Adipocyte (in vitro differentiated cells): ENCODE measurements around the gene RAB4B.
"Not testable (repeated sequence)": the region's sequence is repeated elsewhere in the genome, so short reads cannot be mapped to it uniquely, and the experiment has no call there.

Experiments used
- DNase-seq: peaks from one replicate; pipeline ENCODE4 v3.0.0-alpha.2; 2015; ENCODE audit warnings: low read depth
- H3K27me3 ChIP-seq: replicated peaks from 2 replicates; pipeline ENCODE4 v1.7.0; 2013; ENCODE audit warnings: mild to moderate bottlenecking, low read length, moderate library complexity; ENCODE audit not compliant: control insufficient read depth, insufficient read depth
- H3K36me3 ChIP-seq: 2 replicates; pipeline ENCODE4 v1.7.0; 2013; ENCODE audit warnings: low read length, mild to moderate bottlenecking, moderate library complexity; ENCODE audit not compliant: control insufficient read depth, insufficient read depth, severe bottlenecking
- H3K4me1 ChIP-seq: 2 replicates; pipeline ENCODE4 v1.7.0; 2013; ENCODE audit warnings: mild to moderate bottlenecking, low read length, moderate library complexity; ENCODE audit not compliant: control insufficient read depth, insufficient read depth
- H3K4me3 ChIP-seq: 2 replicates; pipeline ENCODE4 v1.7.0; 2013; ENCODE audit warnings: mild to moderate bottlenecking, low read length, moderate library complexity
- H3K9ac ChIP-seq: 2 replicates; pipeline ENCODE4 v1.7.0; 2013; ENCODE audit warnings: mild to moderate bottlenecking, low read length, moderate library complexity
- H3K9me3 ChIP-seq: 2 replicates; pipeline ENCODE4 v1.7.0; 2013; ENCODE audit warnings: mild to moderate bottlenecking, low read length, moderate library complexity; ENCODE audit not compliant: control insufficient read depth

RAB4B gene

DNA sequence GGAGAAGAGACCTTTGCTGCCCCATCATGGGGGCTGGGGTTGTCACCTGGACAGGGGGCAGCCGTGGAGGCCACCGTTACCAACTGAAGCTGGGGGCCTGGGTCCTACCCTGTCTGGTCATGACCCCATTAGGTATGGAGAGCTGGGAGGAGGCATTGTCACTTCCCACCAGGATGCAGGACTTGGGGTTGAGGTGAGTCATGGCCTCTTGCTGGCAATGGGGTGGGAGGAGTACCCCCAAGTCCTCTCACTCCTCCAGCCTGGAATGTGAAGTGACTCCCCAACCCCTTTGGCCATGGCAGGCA is 29.9 kb downstream of the RAB4B start:
- no peak for DNase-seq
- H3K27me3 ChIP-seq, result no peaks in the 10 kb centered on the region
- H3K9me3 ChIP-seq, result no peaks in the 10 kb centered on the region
- no peak overlapping the region for H3K4me3 ChIP-seq
- peaks cover 53% of the 10 kb centered on the region for H3K36me3 ChIP-seq
- H3K4me1 ChIP-seq, result peaks cover 49% of the 10 kb centered on the region
- H3K9ac ChIP-seq, result no peak overlapping the region

- Histone ChIP-seq H3K9me3 (no peaks in the 10 kb centered on the region), H3K36me3 (peaks cover 48% of the 10 kb centered on the region), H3K4me3 (no peak overlapping the region), H3K9ac (no peak overlapping the region), H3K27me3 (no peaks in the 10 kb centered on the region), H3K4me1 (peaks cover 46% of the 10 kb centered on the region)
- DNase-seq, result no peak
Measured at GRCh38 chr19:40808497-40808896, 30.4 kb downstream of the RAB4B start.

DNA sequence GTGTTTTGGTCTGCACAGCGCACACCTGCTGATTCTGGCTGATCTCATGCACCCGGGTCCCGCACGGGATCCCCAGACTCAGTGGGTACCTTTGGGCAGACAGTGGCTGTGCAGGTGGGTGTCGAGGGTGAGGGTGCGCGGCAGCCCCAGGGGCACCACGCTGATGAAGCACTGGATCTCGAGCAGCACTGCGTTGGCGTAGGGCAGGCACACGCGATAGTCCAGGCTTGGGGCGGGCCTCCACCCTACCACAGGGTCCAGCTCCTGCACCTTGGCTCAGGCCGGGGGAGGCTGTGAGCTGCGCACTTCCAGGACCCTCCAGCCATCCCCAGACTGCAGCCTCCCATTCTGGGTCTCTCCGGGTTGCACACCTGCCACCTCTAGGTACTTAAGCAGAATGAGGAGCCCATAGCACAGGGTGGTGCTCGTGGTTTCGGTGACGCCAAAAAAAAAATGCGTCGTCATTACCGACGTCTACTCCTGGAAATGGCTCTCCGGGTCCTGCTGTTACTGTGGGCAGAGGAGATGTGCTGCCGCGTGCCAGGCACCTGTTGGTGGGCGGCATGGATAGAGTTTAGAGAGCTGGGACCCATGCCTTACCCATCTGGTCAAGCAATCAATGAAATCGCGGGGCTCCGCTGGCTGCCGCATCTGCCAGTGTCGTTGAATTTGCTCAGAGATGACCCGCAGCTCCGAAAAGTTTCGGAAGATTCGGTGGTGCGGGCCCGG is 31.5 kb downstream of the RAB4B start:
- Histone ChIP-seq H3K27me3 (no peaks in the 10 kb centered on the region), H3K4me1 (peaks cover 37% of the 10 kb centered on the region), H3K4me3 (peak overlapping the region; percentile 69), H3K9ac (peak overlapping the region; percentile 69), H3K36me3 (peaks cover 38% of the 10 kb centered on the region), H3K9me3 (no peaks in the 10 kb centered on the region)
- no peak for DNase-seq

DNA sequence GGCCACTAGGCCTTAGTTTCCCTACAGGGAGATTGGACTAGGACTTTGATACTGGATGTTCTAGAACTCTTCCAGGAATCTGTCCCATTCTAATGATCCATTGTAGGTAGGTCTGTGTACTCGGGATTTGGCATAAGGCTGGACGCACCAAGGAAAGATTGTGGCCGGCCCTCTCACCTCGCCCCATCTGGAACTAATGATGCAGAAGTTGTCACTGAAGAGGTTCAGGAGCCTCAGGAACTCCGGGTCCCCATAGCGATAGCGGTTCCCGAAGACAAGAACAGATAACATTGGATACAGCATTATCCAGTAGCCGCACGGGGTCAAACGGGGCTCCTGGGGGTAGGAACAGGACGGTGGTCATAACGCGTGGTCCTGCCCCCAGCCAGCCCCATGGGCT is 32.1 kb downstream of the RAB4B start:
- no peak for DNase-seq
- Histone ChIP-seq H3K27me3 (no peaks in the 10 kb centered on the region), H3K4me1 (peaks cover 31% of the 10 kb centered on the region), H3K9me3 (no peaks in the 10 kb centered on the region), H3K4me3 (peak overlapping the region; percentile 69), H3K36me3 (peaks cover 33% of the 10 kb centered on the region), H3K9ac (peak overlapping the region; percentile 69)

DNA sequence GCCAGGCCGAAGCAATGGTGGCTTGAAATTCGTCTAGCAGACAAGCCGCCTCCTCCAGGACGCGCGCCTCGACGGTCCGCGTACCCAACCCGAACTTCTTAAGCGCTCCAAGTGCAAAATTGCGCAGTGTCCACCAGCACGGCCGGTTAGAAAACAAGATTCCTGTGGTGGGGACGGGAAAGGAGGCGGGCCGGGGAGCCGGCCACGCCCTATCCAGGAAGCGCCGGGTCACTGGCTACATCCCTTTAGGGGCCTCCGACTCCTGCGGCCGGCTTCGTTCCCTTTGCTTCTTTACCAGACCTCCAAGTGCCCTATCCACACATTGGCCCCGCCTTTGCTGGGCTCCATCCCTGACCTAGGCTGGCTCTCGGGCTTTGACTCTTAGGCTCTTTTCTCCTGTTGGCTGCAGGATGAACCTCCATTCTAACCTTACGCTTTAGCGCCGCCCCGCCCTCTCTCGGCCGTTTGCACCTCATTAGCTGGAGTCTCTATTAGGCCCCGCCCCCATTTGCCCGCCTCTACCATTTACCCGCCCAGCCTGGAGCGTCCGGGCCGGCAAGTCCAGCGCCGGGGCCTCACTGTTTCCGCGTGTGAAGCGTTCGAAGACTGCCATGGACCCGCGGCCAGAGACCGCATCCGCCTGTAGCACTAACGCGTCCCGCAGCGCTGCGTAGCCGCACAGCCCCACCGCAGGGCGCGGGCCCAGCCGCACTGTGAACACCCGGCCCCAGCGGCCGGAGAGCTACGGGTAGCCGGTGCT is 32.8 kb downstream of the RAB4B start:
- H3K9me3 ChIP-seq, H3K27me3 ChIP-seq: not testable (repeated sequence)
- H3K9ac ChIP-seq, result peak overlapping the region; percentile 73
- peak; percentile 87 for DNase-seq
- H3K4me3 ChIP-seq, result peak overlapping the region; percentile 69
- H3K36me3 ChIP-seq, result peaks cover 30% of the 10 kb centered on the region
- H3K4me1 ChIP-seq, result peaks cover 31% of the 10 kb centered on the region

GRCh38 chr19:40811478-40812341 is 33.7 kb downstream of the RAB4B start:
- Histone ChIP-seq H3K9ac (peak overlapping the region; percentile 73), H3K27me3 (no peaks in the 10 kb centered on the region), H3K36me3 (peaks cover 30% of the 10 kb centered on the region), H3K4me1 (peaks cover 26% of the 10 kb centered on the region), H3K4me3 (peak overlapping the region; percentile 52), H3K9me3 (no peaks in the 10 kb centered on the region)
- DNase-seq, result no peak

DNA sequence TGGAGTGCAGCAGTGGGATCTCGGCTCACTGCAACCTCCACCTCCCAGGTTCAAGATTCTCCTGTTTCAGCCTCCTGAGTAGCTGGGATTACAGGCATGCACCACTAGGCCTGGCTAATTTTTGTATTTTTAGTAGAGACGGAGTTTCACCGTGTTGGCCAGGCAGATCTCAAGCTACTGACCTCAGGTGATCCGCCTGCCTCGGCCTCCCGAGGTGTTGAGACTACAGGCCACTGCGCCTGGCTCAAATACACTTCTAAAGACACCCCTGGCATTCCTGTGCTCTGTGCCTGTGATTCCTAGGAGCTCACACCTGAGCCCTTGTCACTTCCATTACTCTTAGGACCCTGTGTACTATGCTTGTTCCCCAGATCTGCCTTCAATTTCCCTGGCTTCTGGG is 34.5 kb downstream of the RAB4B start:
- H3K4me3 ChIP-seq, H3K9ac ChIP-seq, H3K9me3 ChIP-seq, DNase-seq, H3K27me3 ChIP-seq: not testable (repeated sequence)
- H3K4me1 ChIP-seq, result peaks cover 25% of the 10 kb centered on the region
- H3K36me3 ChIP-seq, result peaks cover 23% of the 10 kb centered on the region

- DNase-seq, result no peak
- peaks cover 25% of the 10 kb centered on the region for H3K4me1 ChIP-seq
Measured at GRCh38 chr19:40813182-40813581, 35.1 kb downstream of the RAB4B start.

DNA sequence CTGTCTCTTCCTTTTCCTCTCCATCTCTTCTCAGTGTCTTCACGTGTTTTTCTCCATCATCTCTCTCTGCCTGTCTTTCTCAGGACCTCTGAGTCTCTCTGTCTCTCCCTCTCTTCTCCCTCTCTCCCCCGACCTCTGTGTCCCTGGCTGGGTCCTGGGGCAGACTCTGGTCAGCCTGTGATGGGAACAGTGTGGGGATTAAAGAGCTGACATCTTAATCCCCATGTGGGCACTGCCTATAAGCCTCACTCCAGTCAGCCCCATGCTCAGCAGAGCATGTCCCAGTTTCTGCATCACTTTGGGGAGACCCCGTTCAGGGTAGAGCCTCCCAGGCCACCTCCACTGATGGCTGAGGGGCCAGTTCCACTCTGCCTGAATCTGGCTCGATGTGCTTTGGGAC is 37.2 kb downstream of the RAB4B start:
- Histone ChIP-seq H3K27me3 (no peaks in the 10 kb centered on the region), H3K4me3 (no peak overlapping the region), H3K9ac (no peak overlapping the region), H3K36me3 (no peaks in the 10 kb centered on the region), H3K4me1 (peaks cover 26% of the 10 kb centered on the region), H3K9me3 (no peaks in the 10 kb centered on the region)
- DNase-seq, result no peak

More at GRCh38 chr19:40813182-40813581, 35.1 kb downstream of the RAB4B start:
- Histone ChIP-seq H3K36me3 (peaks cover 17% of the 10 kb centered on the region), H3K27me3 (no peaks in the 10 kb centered on the region), H3K4me3 (no peak overlapping the region), H3K9ac (no peak overlapping the region), H3K9me3 (no peaks in the 10 kb centered on the region)

GRCh38 chr19:40818480-40819399 is 40.7 kb downstream of the RAB4B start:
- Histone ChIP-seq H3K4me1 (peaks cover 21% of the 10 kb centered on the region), H3K9ac (peak overlapping the region; percentile 64), H3K4me3 (peak overlapping the region; percentile 70)
- not testable (repeated sequence) for H3K36me3 ChIP-seq, H3K9me3 ChIP-seq, H3K27me3 ChIP-seq, DNase-seq
